Transverse colon (tissue), 4 donors: ENCODE results near the gene STX8. TPM values are rescaled to one million over a fixed set of nuclear protein-coding genes. Genes with fewer than 3 reads are reported as not detected.

Experiments
- DNase-seq: peaks from one replicate; pipeline ENCODE4 v3.0.0-alpha.2; 2019
- H3K27ac ChIP-seq, 4 donors: fragments of 200-600 bp; sonication (generic); 2 replicates each; pipeline ENCODE4 v1.5.1; 2016 to 2018; ENCODE audit warnings: inconsistent platforms in 4 of 4
- H3K27me3 ChIP-seq: fragments of 200-600 bp; sonication (generic); 2 replicates; pipeline ENCODE4 v1.5.1; 2017; ENCODE audit warnings: inconsistent platforms
- H3K36me3 ChIP-seq, 4 donors: fragments of 200-600 bp; sonication (generic); 2 replicates each; pipeline ENCODE4 v1.5.1; 2017 to 2019; ENCODE audit warnings: inconsistent platforms in 4 of 4
- H3K4me1 ChIP-seq, 4 donors: fragments of 200-600 bp; sonication (generic); 2 replicates each; pipeline ENCODE4 v1.5.1; 2017 to 2020; ENCODE audit warnings: inconsistent platforms in 4 of 4
- H3K4me3 ChIP-seq, 4 donors: fragments of 200-600 bp; sonication (generic); 1 replicate in 1 of 4; 2 replicates in 3 of 4; pipeline versions ENCODE4 v1.5.1 to v1.6.1; 2017 to 2019; ENCODE audit warnings: inconsistent platforms in 4 of 4
- H3K9me3 ChIP-seq, 2 donors: fragments of 200-600 bp; sonication (generic); 2 replicates each; pipeline ENCODE4 v1.5.1; 2017 to 2019; ENCODE audit warnings: inconsistent platforms in 2 of 2
- EP300 ChIP-seq: sonication (generic); formaldehyde crosslinking; IDR thresholded peaks from one replicate; pipeline ENCODE4 v1.6.1; 2017; ENCODE audit warnings: antibody characterized with exemption, low read depth
- POLR2A ChIP-seq: fragments of 450-650 bp; IDR thresholded peaks from one replicate; pipeline ENCODE4 v1.6.1; 2016; ENCODE audit warnings: antibody characterized with exemption, mild to moderate bottlenecking, moderate library complexity
- POLR2AphosphoS5 ChIP-seq, 3 donors: sonication (generic); formaldehyde crosslinking; IDR thresholded peaks; one replicate each; pipeline ENCODE4 v1.6.1; 2016; ENCODE audit warnings: antibody characterized with exemption in 3 of 3
- WGBS, 2 donors: methylation state at CpG; one replicate each; pipeline ENCODE4 v1.1.5; 2018; ENCODE audit warnings: low coverage in 1 of 2; 5-methylcytosine and 5-hydroxymethylcytosine counted together
- in situ Hi-C, 4 donors: fragments of 200-750 bp; cut with MboI; loops; one replicate each; pipeline versions ENCODE4 v1.15.0 to v1.15.1; 2017; ENCODE audit warnings: low sequenced_read_pairs in 3 of 4, low pct_ligation_motif_present in 1 of 4, low pct_unique_long_range_greater_than_20kb in 1 of 4
- intact Hi-C: fragments of 100-400 bp; cut with DNase I; formaldehyde crosslinking; loops from one replicate; pipeline ENCODE4 v1.15.1; 2023; ENCODE audit warnings: low total_unique reads
- total RNA-seq, 4 donors: library from RNA; depleted of rRNA; stranded (reverse); fragments of >200 nt; gene quantifications; one replicate each; pipeline ENCODE4 v1.1.0, GENCODE V29; 2016
- TF ChIP-seq, protein P1 (sequence below), 5 experiments: fragments of 200-600 bp in 3 of 5; fragments of 450-650 bp in 2 of 5; sonication (generic) in 3 of 5; IDR thresholded peaks; 1 replicate in 2 of 5; 2 replicates in 3 of 5; pipeline ENCODE4 v1.5.1; 2016 to 2017; ENCODE audit warnings: antibody characterized with exemption in 5 of 5, inconsistent platforms in 3 of 5, mild to moderate bottlenecking in 2 of 5, moderate library complexity in 1 of 5

STX8 gene
- total RNA-seq, 4 donors from 2014 or later = 18.0 to 53.8 (median 38.3) TPM

- intact Hi-C loops = no loop called here
- Histone ChIP-seq H3K9me3 (no peaks in the 10 kb centered on the region), H3K4me1 (peaks cover 0 to 26% (median 5%) of the 10 kb centered on the region in 4 donors), H3K36me3 (no peaks in the 10 kb centered on the region), H3K27me3 (no peaks in the 10 kb centered on the region), H3K4me3 (no peak overlapping the region), H3K27ac (no peak overlapping the region)
- TF ChIP-seq POLR2AphosphoS5 (IDR thresholded peaks at IDR 0.05) (no peak), POLR2A (no peak), EP300 (no peak)
- TF ChIP-seq, protein P1, sequence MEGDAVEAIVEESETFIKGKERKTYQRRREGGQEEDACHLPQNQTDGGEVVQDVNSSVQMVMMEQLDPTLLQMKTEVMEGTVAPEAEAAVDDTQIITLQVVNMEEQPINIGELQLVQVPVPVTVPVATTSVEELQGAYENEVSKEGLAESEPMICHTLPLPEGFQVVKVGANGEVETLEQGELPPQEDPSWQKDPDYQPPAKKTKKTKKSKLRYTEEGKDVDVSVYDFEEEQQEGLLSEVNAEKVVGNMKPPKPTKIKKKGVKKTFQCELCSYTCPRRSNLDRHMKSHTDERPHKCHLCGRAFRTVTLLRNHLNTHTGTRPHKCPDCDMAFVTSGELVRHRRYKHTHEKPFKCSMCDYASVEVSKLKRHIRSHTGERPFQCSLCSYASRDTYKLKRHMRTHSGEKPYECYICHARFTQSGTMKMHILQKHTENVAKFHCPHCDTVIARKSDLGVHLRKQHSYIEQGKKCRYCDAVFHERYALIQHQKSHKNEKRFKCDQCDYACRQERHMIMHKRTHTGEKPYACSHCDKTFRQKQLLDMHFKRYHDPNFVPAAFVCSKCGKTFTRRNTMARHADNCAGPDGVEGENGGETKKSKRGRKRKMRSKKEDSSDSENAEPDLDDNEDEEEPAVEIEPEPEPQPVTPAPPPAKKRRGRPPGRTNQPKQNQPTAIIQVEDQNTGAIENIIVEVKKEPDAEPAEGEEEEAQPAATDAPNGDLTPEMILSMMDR (IDR thresholded peaks at IDR 0.05) = no peak
- in situ Hi-C loops = no loop called here
- no peak for DNase-seq
- WGBS, 2 donors = 77 to 100% methylated on average over 1 to 5 of the region's 5 CpGs
Observed at GRCh38 chr17:9467518-9467917, 108.1 kb downstream of the STX8 start.

DNA sequence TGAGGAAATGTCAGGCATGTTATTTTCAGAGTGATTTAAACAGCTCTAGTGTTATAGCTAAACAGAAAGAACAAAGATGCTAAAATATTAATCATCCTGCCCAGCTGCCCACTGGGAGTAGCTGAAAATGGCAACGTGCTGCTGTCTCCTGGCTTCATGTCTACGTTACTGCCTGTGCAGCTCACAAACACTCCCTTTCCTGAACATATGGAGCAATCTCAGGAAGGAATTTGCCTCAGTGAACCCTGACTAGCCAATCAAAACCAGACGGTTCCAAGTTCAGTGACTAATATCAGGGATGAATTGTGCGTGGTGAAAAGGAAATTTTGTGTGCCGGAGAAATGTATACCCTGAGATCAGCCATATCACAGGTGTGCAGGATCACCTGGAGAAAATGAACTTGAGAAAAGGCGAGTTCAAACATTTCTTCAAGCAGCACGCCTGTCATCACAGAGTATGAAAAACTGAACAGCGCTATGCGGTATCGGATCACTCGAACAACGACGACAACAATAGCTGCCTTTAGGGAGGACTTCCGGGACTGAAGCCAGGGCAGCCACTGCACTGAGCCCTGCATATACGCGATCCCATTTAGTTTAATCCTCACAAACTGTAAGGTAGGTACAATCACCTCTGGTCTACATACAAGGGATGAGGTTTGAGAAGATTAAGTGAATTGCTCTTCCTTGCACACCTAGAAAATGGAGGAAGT, 110.3 kb downstream of the STX8 start:
- 82 to 83% methylated on average over 12 to 16 of the region's 16 CpGs for WGBS, 2 donors

DNA sequence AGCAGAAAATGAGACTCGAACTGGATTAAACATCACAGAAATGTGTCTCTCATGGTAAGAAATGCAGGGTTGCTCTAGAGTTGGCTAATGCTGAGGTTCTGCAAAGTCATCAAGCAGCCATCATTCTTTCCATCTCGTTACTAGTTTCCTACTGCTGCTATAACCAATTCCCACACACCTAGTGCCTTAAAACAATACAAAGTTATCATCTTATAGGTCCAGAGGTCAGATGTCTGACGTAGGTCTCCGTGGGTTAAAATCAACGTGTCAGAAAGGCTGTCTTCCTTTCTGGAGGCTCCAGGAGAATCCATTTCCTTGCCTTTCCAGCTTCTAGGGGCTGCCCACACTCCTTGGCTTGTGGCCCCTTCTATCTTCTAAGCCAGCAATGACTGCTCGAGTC, 118.6 kb downstream of the STX8 start:
- Histone ChIP-seq H3K9me3 (no peaks in the 10 kb centered on the region), H3K27ac (no peak overlapping the region), H3K27me3 (no peaks in the 10 kb centered on the region), H3K4me3 (no peak overlapping the region), H3K4me1 (peaks cover 0 to 13% (median 4%) of the 10 kb centered on the region in 4 donors), H3K36me3 (no peaks in the 10 kb centered on the region)
- 82 to 90% methylated on average over 4 to 6 of the region's 6 CpGs for WGBS, 2 donors
- no peak for TF ChIP-seq EP300
- TF ChIP-seq POLR2A = no peak
- TF ChIP-seq, protein P1 (IDR thresholded peaks at IDR 0.05) = no peak
- TF ChIP-seq POLR2AphosphoS5 (IDR thresholded peaks at IDR 0.05) = no peak
- in situ Hi-C loops (no loop called here), intact Hi-C loops (no loop called here)
- DNase-seq = no peak

More for the DNA sequence above, 110.3 kb downstream of the STX8 start:
- H3K27ac ChIP-seq = no peak overlapping the region
- no peak for DNase-seq
- no peaks in the 10 kb centered on the region for H3K36me3 ChIP-seq
- H3K9me3 ChIP-seq = no peaks in the 10 kb centered on the region
- peaks cover 0 to 24% (median 5%) of the 10 kb centered on the region in 4 donors for H3K4me1 ChIP-seq
- no peaks in the 10 kb centered on the region for H3K27me3 ChIP-seq
- in situ Hi-C loops = no loop called here
- intact Hi-C loops = no loop called here
- H3K4me3 ChIP-seq = no peak overlapping the region
- TF ChIP-seq POLR2A = no peak
- TF ChIP-seq EP300 = no peak
- TF ChIP-seq POLR2AphosphoS5 (IDR thresholded peaks at IDR 0.05) = no peak
- TF ChIP-seq, protein P1 (IDR thresholded peaks at IDR 0.05) = no peak

- no peaks in the 10 kb centered on the region for H3K9me3 ChIP-seq
- DNase-seq = peak; percentile 20
- H3K27me3 ChIP-seq = no peaks in the 10 kb centered on the region
- intact Hi-C loops = no loop called here
- 14 to 43% methylated on average over 1 of the region's 1 CpG for WGBS, 2 donors
- H3K27ac ChIP-seq = peak overlapping the region in 1 of 4 donors; percentile 17
- no peak for TF ChIP-seq POLR2AphosphoS5 (IDR thresholded peaks at IDR 0.05)
- no peak for TF ChIP-seq EP300
- TF ChIP-seq POLR2A = no peak
- TF ChIP-seq, protein P1 (IDR thresholded peaks at IDR 0.05) = no peak
- H3K4me1 ChIP-seq = peaks cover 0 to 13% (median 4%) of the 10 kb centered on the region in 4 donors
- H3K36me3 ChIP-seq = no peaks in the 10 kb centered on the region
- no peak overlapping the region for H3K4me3 ChIP-seq
- in situ Hi-C loops = no loop called here
Observed at GRCh38 chr17:9456330-9456729, 119.3 kb downstream of the STX8 start.
